Neural progenitor cell (in vitro differentiated cells): ENCODE measurements around the gene CRY1. TPM values are rescaled to one million over a fixed set of nuclear protein-coding genes. Genes with fewer than 3 reads are reported as not detected.

Source experiments
- DNase-seq: peaks from one replicate; pipeline ENCODE4 v3.0.0-alpha.2; 2016; ENCODE audit warnings: low spot score
- H2AFZ ChIP-seq: fragments of 200-600 bp; sonication (generic); replicated peaks from 2 replicates; pipeline ENCODE4 v1.6.1; 2016; ENCODE audit warnings: antibody characterized with exemption
- H3F3A ChIP-seq: fragments of 200-600 bp; sonication (generic); 2 replicates; pipeline ENCODE4 v1.6.1; 2016; ENCODE audit warnings: antibody characterized with exemption, low read depth
- H3K27ac ChIP-seq: fragments of 200-600 bp; sonication (generic); 2 replicates; pipeline ENCODE4 v1.5.1; 2016; ENCODE audit warnings: mild to moderate bottlenecking
- H3K27me3 ChIP-seq: fragments of 200-600 bp; sonication (generic); 2 replicates; pipeline ENCODE4 v1.6.1; 2016; ENCODE audit warnings: mild to moderate bottlenecking, moderate library complexity
- H3K36me3 ChIP-seq: fragments of 200-600 bp; sonication (generic); 2 replicates; pipeline ENCODE4 v1.5.1; 2016
- H3K4me1 ChIP-seq: fragments of 200-600 bp; sonication (generic); 2 replicates; pipeline ENCODE4 v1.6.1; 2016; ENCODE audit warnings: mixed run types
- H3K4me2 ChIP-seq: fragments of 200-600 bp; sonication (generic); 2 replicates; pipeline ENCODE4 v1.6.1; 2016
- H3K4me3 ChIP-seq: fragments of 200-600 bp; sonication (generic); 2 replicates; pipeline ENCODE4 v1.5.1; 2016
- H3K79me2 ChIP-seq: fragments of 200-600 bp; sonication (generic); 2 replicates; pipeline ENCODE4 v1.6.1; 2016; ENCODE audit warnings: low read depth
- H3K9ac ChIP-seq: fragments of 200-600 bp; sonication (generic); 2 replicates; pipeline ENCODE4 v1.6.1; 2016
- H3K9me3 ChIP-seq: fragments of 200-600 bp; sonication (generic); 2 replicates; pipeline ENCODE4 v1.5.1; 2016; ENCODE audit warnings: low read depth
- H4K20me1 ChIP-seq: fragments of 200-600 bp; sonication (generic); 2 replicates; pipeline ENCODE4 v1.6.1; 2016; ENCODE audit warnings: low read depth
- H3K27ac Mint-ChIP-seq: 3 replicates; pipeline ENCODE4 v1.8.0; 2021; ENCODE audit warnings: mixed read lengths
- H3K27me3 Mint-ChIP-seq: 2 replicates; pipeline ENCODE4 v1.8.0; 2022; ENCODE audit warnings: low read depth, mild to moderate bottlenecking, inconsistent platforms, moderate library complexity, mixed read lengths; ENCODE audit not compliant: insufficient read depth
- H3K36me3 Mint-ChIP-seq: 3 replicates; pipeline ENCODE4 v1.8.0; 2021; ENCODE audit warnings: mixed read lengths
- H3K4me1 Mint-ChIP-seq: 3 replicates; pipeline ENCODE4 v1.8.0; 2021; ENCODE audit warnings: mixed read lengths
- H3K4me3 Mint-ChIP-seq: 3 replicates; pipeline ENCODE4 v1.8.0; 2021; ENCODE audit warnings: mild to moderate bottlenecking, moderate library complexity, mixed read lengths
- H3K9me3 Mint-ChIP-seq: 3 replicates; pipeline ENCODE4 v1.8.0; 2020; ENCODE audit warnings: mixed read lengths
- EZH2 ChIP-seq: fragments of 200-600 bp; sonication (generic); IDR thresholded peaks from 2 replicates; pipeline ENCODE4 v1.6.1; 2017; ENCODE audit warnings: antibody characterized with exemption, mild to moderate bottlenecking, moderate library complexity
- EZH2phosphoT487 ChIP-seq: fragments of 200-600 bp; sonication (generic); IDR thresholded peaks from 2 replicates; pipeline ENCODE4 v1.6.1; 2017; ENCODE audit warnings: antibody characterized with exemption
- total RNA-seq: library from RNA; depleted of rRNA; stranded (reverse); fragments of >200 nt; gene quantifications from 2 replicates; pipeline ENCODE4 v1.2.3, GENCODE V29; 2015; ENCODE audit warnings: low replicate concordance
- TF ChIP-seq, protein P1 (sequence below): fragments of 200-600 bp; sonication (generic); IDR thresholded peaks from 2 replicates; pipeline ENCODE4 v1.5.1; 2017; ENCODE audit warnings: antibody characterized with exemption, mild to moderate bottlenecking

The CRY1 gene
- total RNA-seq, 1 donor from 2014 or later = 51.3 TPM

DNA sequence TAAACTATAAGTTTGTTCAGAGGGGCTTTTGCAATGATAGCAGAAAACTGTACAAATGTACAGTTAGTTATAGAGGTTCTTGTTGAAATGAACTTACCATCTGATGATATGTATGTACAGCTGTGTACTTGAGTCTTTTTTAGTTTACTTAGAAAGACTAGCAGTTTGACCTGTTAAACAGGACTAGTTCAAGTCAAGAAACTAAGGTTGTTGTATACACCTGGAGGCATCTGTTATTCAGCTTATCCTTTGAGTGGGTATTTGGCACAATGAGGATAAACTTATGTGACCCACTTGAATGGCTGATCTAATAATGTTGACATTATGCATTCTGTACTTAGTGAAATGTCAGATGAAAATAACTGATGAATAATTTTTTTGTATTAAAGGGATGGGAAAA lies 119.8 kb downstream of the CRY1 start:
- Histone ChIP-seq H4K20me1 (peaks cover 7% of the 10 kb centered on the region), H3K27ac (no peak overlapping the region)

DNA sequence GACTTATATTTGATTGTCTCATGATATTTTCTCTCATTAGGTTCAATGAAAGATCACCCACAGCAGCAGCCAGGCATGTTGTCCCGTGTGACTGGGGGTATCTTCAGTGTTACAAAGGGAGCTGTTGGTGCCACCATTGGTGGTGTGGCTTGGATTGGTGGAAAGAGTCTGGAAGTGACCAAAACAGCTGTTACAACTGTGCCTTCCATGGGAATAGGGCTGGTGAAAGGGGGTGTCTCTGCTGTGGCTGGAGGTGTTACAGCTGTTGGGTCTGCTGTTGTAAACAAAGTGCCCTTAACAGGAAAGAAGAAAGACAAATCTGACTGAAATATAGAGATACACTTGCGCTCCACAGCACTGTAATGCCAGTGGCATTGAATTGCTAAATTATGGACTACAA lies 122.3 kb downstream of the CRY1 start:
- H3K9me3 ChIP-seq = no peaks in the 10 kb centered on the region
- H3K4me3 ChIP-seq = no peak overlapping the region
- no peak overlapping the region for H3K9ac ChIP-seq
- peaks cover 5% of the 10 kb centered on the region for H3K4me1 Mint-ChIP-seq
- peaks cover 6% of the 10 kb centered on the region for H4K20me1 ChIP-seq
- no peak overlapping the region for H3K4me3 Mint-ChIP-seq
- H3K27me3 Mint-ChIP-seq = no peaks in the 10 kb centered on the region
- H3F3A ChIP-seq = peaks cover 9% of the 10 kb centered on the region
- no peak overlapping the region for H3K4me2 ChIP-seq
- no peaks in the 10 kb centered on the region for H3K9me3 Mint-ChIP-seq
- H3K36me3 ChIP-seq = no peaks in the 10 kb centered on the region
- H3K27me3 ChIP-seq = no peaks in the 10 kb centered on the region
- H3K27ac Mint-ChIP-seq = no peak overlapping the region
- H3K36me3 Mint-ChIP-seq = peaks cover 36% of the 10 kb centered on the region
- no peak for DNase-seq
- H2AFZ ChIP-seq = no peak overlapping the region
- H3K27ac ChIP-seq = no peak overlapping the region
- H3K4me1 ChIP-seq = no peaks in the 10 kb centered on the region
- H3K79me2 ChIP-seq = no peaks in the 10 kb centered on the region
- TF ChIP-seq EZH2phosphoT487 (no peak), EZH2 (no peak)
- TF ChIP-seq, protein P1, sequence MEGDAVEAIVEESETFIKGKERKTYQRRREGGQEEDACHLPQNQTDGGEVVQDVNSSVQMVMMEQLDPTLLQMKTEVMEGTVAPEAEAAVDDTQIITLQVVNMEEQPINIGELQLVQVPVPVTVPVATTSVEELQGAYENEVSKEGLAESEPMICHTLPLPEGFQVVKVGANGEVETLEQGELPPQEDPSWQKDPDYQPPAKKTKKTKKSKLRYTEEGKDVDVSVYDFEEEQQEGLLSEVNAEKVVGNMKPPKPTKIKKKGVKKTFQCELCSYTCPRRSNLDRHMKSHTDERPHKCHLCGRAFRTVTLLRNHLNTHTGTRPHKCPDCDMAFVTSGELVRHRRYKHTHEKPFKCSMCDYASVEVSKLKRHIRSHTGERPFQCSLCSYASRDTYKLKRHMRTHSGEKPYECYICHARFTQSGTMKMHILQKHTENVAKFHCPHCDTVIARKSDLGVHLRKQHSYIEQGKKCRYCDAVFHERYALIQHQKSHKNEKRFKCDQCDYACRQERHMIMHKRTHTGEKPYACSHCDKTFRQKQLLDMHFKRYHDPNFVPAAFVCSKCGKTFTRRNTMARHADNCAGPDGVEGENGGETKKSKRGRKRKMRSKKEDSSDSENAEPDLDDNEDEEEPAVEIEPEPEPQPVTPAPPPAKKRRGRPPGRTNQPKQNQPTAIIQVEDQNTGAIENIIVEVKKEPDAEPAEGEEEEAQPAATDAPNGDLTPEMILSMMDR = no peak

More for the DNA sequence above, 119.8 kb downstream of the CRY1 start:
- no peak for TF ChIP-seq EZH2phosphoT487
- peaks cover 5% of the 10 kb centered on the region for H3K4me1 Mint-ChIP-seq
- no peaks in the 10 kb centered on the region for H3K27me3 Mint-ChIP-seq
- no peak overlapping the region for H3K4me3 ChIP-seq
- no peak overlapping the region for H3K4me2 ChIP-seq
- H3K36me3 ChIP-seq = no peaks in the 10 kb centered on the region
- no peak overlapping the region for H2AFZ ChIP-seq
- peaks cover 26% of the 10 kb centered on the region for H3K36me3 Mint-ChIP-seq
- no peak overlapping the region for H3K4me3 Mint-ChIP-seq
- no peaks in the 10 kb centered on the region for H3K27me3 ChIP-seq
- H3K9me3 ChIP-seq = no peaks in the 10 kb centered on the region
- no peaks in the 10 kb centered on the region for H3K9me3 Mint-ChIP-seq
- no peak overlapping the region for H3K9ac ChIP-seq
- no peaks in the 10 kb centered on the region for H3K79me2 ChIP-seq
- no peak for DNase-seq
- peaks cover 13% of the 10 kb centered on the region for H3F3A ChIP-seq
- H3K4me1 ChIP-seq = no peaks in the 10 kb centered on the region
- H3K27ac Mint-ChIP-seq = no peak overlapping the region

DNA sequence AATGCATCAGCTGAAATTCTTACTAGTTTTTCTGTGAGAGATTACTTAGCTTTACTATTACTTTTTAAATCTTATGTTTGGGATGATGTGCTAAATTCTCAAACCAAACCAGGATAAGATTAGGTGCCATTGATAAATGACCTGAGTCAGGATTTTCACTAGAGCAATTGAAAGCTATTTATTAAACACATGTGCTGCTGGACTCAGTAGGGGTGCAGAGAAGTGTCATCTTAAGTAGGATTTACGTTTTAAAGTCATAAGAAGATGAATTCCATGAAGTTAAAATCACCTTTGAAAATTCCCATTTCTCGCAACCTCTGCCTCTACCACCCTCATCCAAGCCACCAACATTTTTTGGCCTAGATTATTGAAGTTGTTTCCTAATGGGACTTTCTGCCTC lies 128.8 kb downstream of the CRY1 start:
- peaks cover 22% of the 10 kb centered on the region for H3K79me2 ChIP-seq
- no peaks in the 10 kb centered on the region for H3K36me3 ChIP-seq
- no peak overlapping the region for H3K4me3 ChIP-seq
- no peak overlapping the region for H3K9ac ChIP-seq
- no peak for DNase-seq
- no peaks in the 10 kb centered on the region for H3F3A ChIP-seq
- TF ChIP-seq EZH2 (no peak), EZH2phosphoT487 (no peak)
- TF ChIP-seq, protein P1 = no peak
- Mint-ChIP-seq H3K9me3 (no peaks in the 10 kb centered on the region), H3K36me3 (peaks cover 23% of the 10 kb centered on the region), H3K4me3 (no peak overlapping the region), H3K4me1 (no peaks in the 10 kb centered on the region), H3K27ac (no peak overlapping the region), H3K27me3 (no peaks in the 10 kb centered on the region)
- H4K20me1 ChIP-seq = peaks cover 9% of the 10 kb centered on the region
- no peaks in the 10 kb centered on the region for H3K27me3 ChIP-seq
- H2AFZ ChIP-seq = no peak overlapping the region
- H3K27ac ChIP-seq = no peak overlapping the region
- H3K9me3 ChIP-seq = no peaks in the 10 kb centered on the region
- H3K4me1 ChIP-seq = no peaks in the 10 kb centered on the region
- H3K4me2 ChIP-seq = no peak overlapping the region

DNA sequence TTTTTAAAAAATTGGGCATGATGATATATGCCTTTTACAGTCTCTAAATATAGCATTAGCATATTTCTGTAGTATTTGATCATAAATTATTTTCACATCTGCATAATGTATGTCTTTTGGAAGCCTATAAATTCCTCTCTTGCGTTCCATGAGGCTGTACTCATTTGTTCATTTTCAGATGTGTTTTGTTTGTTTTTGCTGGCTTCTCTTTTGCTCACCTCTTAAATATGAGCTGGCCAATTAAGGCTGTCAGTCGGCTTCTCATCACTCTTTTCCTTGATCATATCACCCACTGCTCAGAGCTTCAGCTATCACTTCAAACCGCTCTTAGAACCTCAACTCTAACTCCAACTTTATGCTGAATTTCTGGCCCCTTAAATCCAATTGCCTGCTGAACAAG lies 131.1 kb downstream of the CRY1 start:
- Histone ChIP-seq H3K9me3 (no peaks in the 10 kb centered on the region), H3K36me3 (no peaks in the 10 kb centered on the region), H3K79me2 (peaks cover 44% of the 10 kb centered on the region), H3K4me3 (no peak overlapping the region), H4K20me1 (peaks cover 22% of the 10 kb centered on the region), H3K4me2 (no peak overlapping the region), H2AFZ (no peak overlapping the region), H3K27me3 (no peaks in the 10 kb centered on the region), H3K27ac (no peak overlapping the region), H3K4me1 (no peaks in the 10 kb centered on the region), H3K9ac (no peak overlapping the region), H3F3A (no peaks in the 10 kb centered on the region)
- peaks cover 9% of the 10 kb centered on the region for H3K4me1 Mint-ChIP-seq
- no peaks in the 10 kb centered on the region for H3K9me3 Mint-ChIP-seq
- H3K27me3 Mint-ChIP-seq = no peaks in the 10 kb centered on the region
- H3K27ac Mint-ChIP-seq = no peak overlapping the region
- peaks cover 11% of the 10 kb centered on the region for H3K36me3 Mint-ChIP-seq
- no peak overlapping the region for H3K4me3 Mint-ChIP-seq
- TF ChIP-seq EZH2 (no peak), EZH2phosphoT487 (no peak)
- TF ChIP-seq, protein P1 = no peak
- no peak for DNase-seq
